Subcutaneous abdominal adipose tissue (tissue), 5 donors: Measurements from ENCODE around the gene TMEM169.

Experiments used
- H3K27ac ChIP-seq: one replicate; pipeline ENCODE4 v1.7.0; 2013; ENCODE audit warnings: low read depth, mild to moderate bottlenecking, inconsistent platforms, low read length, moderate library complexity
- H3K27me3 ChIP-seq, 5 donors: one replicate each; pipeline ENCODE4 v1.7.0; 2013; ENCODE audit warnings: low read length in 5 of 5, inconsistent platforms in 1 of 5; ENCODE audit not compliant: control insufficient read depth in 5 of 5, insufficient read depth in 4 of 5
- H3K36me3 ChIP-seq, 5 donors: one replicate each; pipeline ENCODE4 v1.7.0; 2013; ENCODE audit warnings: low read length in 5 of 5; ENCODE audit not compliant: control insufficient read depth in 5 of 5, insufficient read depth in 5 of 5
- H3K4me1 ChIP-seq, 5 donors: one replicate each; pipeline ENCODE4 v1.7.0; 2013; ENCODE audit warnings: low read length in 5 of 5, mild to moderate bottlenecking in 3 of 5, moderate library complexity in 1 of 5; ENCODE audit not compliant: control insufficient read depth in 5 of 5, insufficient read depth in 5 of 5
- H3K4me3 ChIP-seq, 5 donors: one replicate each; pipeline ENCODE4 v1.7.0; 2013; ENCODE audit warnings: low read length in 5 of 5, low read depth in 1 of 5
- H3K9ac ChIP-seq, 5 donors: one replicate each; pipeline ENCODE4 v1.7.0; 2013; ENCODE audit warnings: low read length in 5 of 5, mild to moderate bottlenecking in 4 of 5, moderate library complexity in 3 of 5
- H3K9me3 ChIP-seq, 5 donors: one replicate each; pipeline ENCODE4 v1.7.0; 2013; ENCODE audit warnings: low read length in 5 of 5; ENCODE audit not compliant: control insufficient read depth in 5 of 5
- donor health status: healthy.
- donor health status: healthy.
- donor health status: healthy.
- donor health status: healthy.
- donor health status: healthy.

TMEM169 gene

DNA sequence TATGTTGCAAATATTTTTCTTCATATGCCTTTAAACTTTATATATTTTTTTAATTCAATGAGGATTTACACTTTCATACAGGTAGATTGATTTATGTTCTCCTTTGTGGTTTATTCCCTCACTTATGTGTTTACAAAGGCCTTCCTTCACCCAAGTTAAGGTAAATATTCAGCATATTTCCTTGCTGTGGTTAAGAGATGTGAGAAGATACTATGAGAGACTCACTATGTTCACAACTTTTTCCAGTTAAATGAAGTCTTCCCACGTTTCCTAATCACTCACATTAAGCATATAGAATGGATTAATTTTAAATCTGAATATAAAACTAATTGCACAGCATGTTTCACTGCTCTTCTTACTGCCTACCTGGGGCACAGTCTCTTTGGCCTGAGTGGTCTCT, 707 bp upstream of the TMEM169 start:
- peak overlapping the region; percentile 74 for H3K27ac ChIP-seq
- no peaks in the 10 kb centered on the region for H3K27me3 ChIP-seq
- no peaks in the 10 kb centered on the region for H3K9me3 ChIP-seq
- H3K36me3 ChIP-seq, result no peaks in the 10 kb centered on the region
- H3K9ac ChIP-seq, result peak overlapping the region; percentile 73 to 90 (median 89)
- H3K4me1 ChIP-seq, result peaks cover 1 to 34% (median 24%) of the 10 kb centered on the region in 5 donors
- H3K4me3 ChIP-seq, result peak overlapping the region; percentile 89 to 97 (median 90)

DNA sequence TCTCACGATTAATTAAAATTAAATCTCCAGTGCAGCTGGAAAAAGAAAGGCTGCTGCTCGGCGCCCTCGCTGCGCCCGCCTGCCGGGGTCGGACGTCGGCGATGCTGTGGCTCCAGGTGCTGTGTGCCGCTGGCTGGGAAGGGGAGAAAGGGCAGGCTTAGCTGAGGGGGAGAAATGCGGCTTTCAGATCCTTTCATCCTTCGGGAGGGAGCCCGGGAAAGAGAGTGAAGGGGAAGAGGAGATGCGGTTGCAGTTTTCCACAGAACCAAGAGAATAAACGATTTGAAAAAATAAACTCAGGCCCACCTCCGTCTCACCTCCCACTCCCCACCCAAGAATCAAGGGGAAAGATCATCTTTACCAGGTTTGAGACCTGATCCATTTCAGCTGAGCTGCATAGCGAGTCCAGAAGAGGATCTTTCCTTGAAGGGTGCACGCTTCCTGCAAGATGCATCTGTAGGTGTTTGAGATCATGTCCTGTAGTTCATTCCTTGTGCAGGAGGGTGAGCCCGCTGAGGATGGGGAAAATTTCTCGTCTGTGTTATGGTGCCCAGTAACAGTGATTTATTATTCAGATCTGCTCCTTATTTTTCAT, 495 bp downstream of the TMEM169 start:
- H3K27ac ChIP-seq, result peak overlapping the region; percentile 37
- peak overlapping the region; percentile 63 to 97 (median 90) for H3K4me3 ChIP-seq
- H3K27me3 ChIP-seq, result no peaks in the 10 kb centered on the region
- H3K9me3 ChIP-seq, result no peaks in the 10 kb centered on the region
- peak overlapping the region in 4 of 5 donors; percentile 69 to 78 (median 73) for H3K9ac ChIP-seq
- peaks cover 1 to 26% (median 21%) of the 10 kb centered on the region in 5 donors for H3K4me1 ChIP-seq
- H3K36me3 ChIP-seq, result no peaks in the 10 kb centered on the region

DNA sequence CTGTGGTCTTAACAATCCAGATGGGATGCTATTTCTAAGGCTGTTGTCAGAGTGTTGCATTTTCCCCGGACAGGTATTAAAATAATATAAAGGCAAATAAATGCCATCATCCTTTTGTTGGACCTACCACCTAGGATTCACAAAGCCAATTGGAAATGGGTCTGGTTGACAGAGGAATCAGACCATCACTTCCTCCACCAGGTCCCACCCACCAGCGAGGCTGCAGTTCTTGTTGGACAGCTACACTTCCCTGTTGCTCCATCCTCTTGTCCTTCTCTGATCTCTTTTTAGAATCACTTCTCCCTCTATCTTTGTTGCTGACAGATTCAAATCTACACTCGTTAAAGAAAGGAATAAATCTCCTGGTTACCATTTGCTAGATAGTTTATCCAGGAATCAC, 1.1 kb downstream of the TMEM169 start:
- H3K9me3 ChIP-seq, result no peaks in the 10 kb centered on the region
- H3K9ac ChIP-seq, result no peak overlapping the region
- H3K36me3 ChIP-seq, result no peaks in the 10 kb centered on the region
- no peaks in the 10 kb centered on the region for H3K27me3 ChIP-seq
- no peak overlapping the region for H3K27ac ChIP-seq
- H3K4me1 ChIP-seq, result peaks cover 1 to 23% (median 21%) of the 10 kb centered on the region in 5 donors
- H3K4me3 ChIP-seq, result no peak overlapping the region

DNA sequence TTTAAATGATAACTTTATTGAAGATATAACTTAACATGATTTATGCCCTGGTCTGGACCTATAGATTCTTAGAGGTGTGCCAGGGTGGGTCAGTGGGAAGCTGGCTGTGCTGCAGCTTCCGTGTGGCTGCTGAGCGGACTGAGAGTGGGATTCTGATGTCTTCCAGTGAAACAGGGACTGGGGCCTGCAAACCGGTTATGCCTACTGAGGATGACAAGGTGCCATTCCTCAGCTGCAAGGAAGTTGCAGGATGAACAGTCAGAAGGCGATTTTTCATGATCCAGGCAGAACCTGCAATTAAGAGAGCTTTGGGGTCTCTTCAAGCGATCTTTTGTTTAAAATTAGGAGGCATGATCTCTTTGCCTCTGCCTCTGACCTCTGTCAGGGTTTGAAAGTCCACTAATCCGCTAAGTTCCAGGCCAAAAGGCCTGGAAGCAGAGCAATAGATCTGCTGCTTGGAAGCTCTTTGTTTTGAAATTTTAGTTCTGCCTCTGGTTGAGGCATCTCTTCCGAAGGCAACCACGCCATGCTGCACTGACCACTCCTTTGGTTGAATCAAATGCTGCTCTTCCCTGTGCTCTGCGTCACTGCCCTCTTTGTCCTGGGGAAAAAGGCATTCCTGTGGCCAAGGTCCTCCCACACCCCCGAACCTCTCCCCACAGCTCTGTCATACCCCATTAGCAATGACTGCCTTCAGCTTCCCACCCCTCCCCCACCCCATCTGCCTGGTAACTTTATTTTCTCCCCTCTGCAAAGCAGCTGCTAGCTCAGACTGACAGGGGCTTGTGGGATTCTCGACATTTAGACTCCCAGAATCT, 2.0 kb downstream of the TMEM169 start:
- Histone ChIP-seq H3K9me3 (no peaks in the 10 kb centered on the region), H3K36me3 (no peaks in the 10 kb centered on the region), H3K27ac (no peak overlapping the region), H3K27me3 (no peaks in the 10 kb centered on the region), H3K4me3 (no peak overlapping the region), H3K9ac (no peak overlapping the region), H3K4me1 (peaks cover 1 to 20% (median 16%) of the 10 kb centered on the region in 5 donors)

DNA sequence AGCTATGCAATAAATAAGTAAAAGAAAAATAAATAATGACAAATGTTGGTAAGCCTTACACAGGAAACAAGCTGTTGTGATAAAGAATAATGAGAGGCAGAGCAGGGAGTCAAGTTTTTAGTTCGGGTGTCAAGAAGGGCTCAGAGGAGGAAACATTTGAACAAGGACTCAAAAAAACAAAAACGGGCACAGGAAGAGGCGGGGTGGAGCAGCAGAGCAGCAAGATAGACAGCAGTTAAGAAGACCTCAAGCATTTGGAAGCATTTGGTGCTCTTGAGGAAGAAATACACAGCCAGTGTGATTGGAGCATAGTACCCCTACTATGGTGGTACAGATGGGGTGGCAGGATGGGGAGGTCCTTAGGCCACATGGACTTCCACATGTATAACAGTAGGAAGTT, 2.8 kb downstream of the TMEM169 start:
- Histone ChIP-seq H3K4me1 (peaks cover 1 to 20% (median 16%) of the 10 kb centered on the region in 5 donors), H3K9me3 (no peaks in the 10 kb centered on the region), H3K9ac (no peak overlapping the region), H3K27me3 (no peaks in the 10 kb centered on the region), H3K27ac (no peak overlapping the region), H3K4me3 (no peak overlapping the region), H3K36me3 (no peaks in the 10 kb centered on the region)

DNA sequence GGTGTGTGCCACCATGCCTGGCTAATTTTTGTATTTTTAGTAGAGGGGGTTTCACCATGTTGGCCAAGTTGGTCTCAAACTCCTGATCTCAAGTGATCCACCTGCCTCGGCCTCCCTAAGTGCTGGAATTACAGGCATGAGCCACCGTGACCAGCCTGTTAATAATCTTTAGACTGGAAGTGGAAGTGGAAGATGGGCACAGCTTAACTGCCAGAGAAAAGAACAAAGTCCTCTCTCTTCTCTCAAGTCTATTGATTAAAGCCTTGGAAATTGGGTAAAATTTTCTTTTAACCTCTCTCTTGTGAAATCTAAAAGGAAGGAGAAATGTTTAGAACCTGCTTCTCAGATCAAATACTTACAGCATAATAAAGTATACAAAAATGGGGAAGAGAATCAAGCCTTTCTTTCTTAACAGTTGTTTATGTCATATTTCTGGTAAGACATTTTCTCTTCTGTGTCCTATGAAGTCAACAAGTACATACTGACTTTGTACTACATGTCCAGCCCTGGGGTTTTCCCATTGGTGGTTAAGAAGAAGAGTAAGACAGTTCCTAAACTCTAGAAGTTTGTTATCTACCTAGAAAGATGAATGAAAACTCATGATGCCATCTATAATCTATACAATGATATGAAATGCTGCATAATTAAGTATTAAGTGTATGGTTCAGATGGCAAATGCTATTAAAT, 4.6 kb downstream of the TMEM169 start:
- Histone ChIP-seq H3K9me3 (no peaks in the 10 kb centered on the region), H3K4me1 (peaks cover 1 to 10% (median 9%) of the 10 kb centered on the region in 5 donors), H3K27ac (no peak overlapping the region), H3K27me3 (no peaks in the 10 kb centered on the region), H3K4me3 (no peak overlapping the region), H3K9ac (no peak overlapping the region), H3K36me3 (no peaks in the 10 kb centered on the region)

DNA sequence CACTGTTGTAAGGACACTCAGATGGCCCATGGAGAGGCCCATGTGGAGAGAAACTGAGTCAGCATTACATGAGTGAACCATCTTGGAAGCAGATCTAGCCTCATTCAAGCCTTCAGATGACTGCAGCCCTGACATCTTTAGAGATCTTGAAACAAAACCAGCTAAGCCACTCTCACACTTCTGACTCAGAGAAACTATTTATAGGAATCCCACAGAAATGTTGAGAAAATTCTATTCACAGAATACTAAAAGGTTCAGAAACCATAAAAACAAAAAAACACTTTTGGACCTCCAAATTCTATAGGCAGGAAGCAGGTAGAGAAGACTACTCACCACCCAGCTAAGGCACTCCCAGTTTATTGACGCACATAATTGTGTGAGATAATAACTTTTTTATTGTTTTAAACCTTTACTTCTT, 8.7 kb downstream of the TMEM169 start:
- Histone ChIP-seq H3K27me3 (no peaks in the 10 kb centered on the region), H3K36me3 (no peaks in the 10 kb centered on the region), H3K9me3 (no peaks in the 10 kb centered on the region), H3K9ac (no peak overlapping the region), H3K4me1 (no peaks in the 10 kb centered on the region), H3K27ac (no peak overlapping the region), H3K4me3 (no peak overlapping the region)

DNA sequence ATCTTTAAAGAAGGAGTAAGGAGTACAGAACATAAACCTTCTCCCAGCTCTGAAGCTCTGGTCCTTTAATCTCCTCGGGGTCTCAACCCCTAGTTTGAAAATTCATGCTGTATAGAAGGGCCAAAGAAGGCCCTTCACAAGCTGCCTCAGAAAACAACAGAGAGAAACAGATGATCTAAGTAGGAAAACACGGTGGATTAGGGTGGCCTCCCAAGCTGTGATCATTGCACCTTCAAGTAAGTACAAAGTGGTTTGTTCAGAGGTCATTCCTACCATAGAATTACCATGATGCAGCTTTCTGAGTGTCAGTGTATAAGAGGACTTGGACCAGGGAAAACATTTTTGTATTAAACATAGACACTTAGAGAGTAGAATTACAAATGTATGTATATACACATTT, 10.9 kb downstream of the TMEM169 start:
- Histone ChIP-seq H3K9me3 (no peaks in the 10 kb centered on the region), H3K4me1 (no peaks in the 10 kb centered on the region), H3K9ac (no peak overlapping the region), H3K4me3 (no peak overlapping the region), H3K27me3 (no peaks in the 10 kb centered on the region), H3K27ac (no peak overlapping the region), H3K36me3 (no peaks in the 10 kb centered on the region)

DNA sequence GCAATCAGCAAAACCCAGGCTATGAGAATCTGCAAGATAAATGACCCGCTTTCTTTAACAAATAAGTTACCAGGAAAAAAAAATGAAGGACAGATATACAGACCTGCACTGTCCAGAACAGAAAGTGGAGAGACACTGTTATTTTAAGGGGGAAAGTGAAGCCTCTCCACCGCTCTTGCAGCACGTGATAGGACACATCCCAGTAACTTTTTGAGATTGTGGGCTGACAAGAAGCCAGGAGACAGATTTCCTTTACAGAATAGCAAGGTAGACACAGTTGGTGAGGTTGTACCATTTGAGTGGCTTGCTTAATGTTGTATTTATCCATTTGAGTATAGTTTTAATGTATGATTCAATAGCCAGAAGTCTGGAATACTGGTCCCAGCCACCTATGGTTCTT, 13.0 kb downstream of the TMEM169 start:
- Histone ChIP-seq H3K4me1 (no peaks in the 10 kb centered on the region), H3K27me3 (no peaks in the 10 kb centered on the region)

More for the DNA sequence above, 13.0 kb downstream of the TMEM169 start:
- Histone ChIP-seq H3K36me3 (peaks cover 0 to 2% (median 0%) of the 10 kb centered on the region in 5 donors), H3K9me3 (no peaks in the 10 kb centered on the region), H3K4me3 (no peak overlapping the region), H3K27ac (no peak overlapping the region), H3K9ac (no peak overlapping the region)
